Measurements from ENCODE around the gene CPAMD8. TPM values are rescaled to one million over a fixed set of nuclear protein-coding genes. Genes with fewer than 3 reads are reported as not detected.

The CPAMD8 gene
- total and polyA plus RNA-seq, 9 of the 15 experiments (the other 6 are each of a cell fraction or from before 2014, with no cell fraction given) = 0.20 to 2.1 (median 1.3) TPM

DNA sequence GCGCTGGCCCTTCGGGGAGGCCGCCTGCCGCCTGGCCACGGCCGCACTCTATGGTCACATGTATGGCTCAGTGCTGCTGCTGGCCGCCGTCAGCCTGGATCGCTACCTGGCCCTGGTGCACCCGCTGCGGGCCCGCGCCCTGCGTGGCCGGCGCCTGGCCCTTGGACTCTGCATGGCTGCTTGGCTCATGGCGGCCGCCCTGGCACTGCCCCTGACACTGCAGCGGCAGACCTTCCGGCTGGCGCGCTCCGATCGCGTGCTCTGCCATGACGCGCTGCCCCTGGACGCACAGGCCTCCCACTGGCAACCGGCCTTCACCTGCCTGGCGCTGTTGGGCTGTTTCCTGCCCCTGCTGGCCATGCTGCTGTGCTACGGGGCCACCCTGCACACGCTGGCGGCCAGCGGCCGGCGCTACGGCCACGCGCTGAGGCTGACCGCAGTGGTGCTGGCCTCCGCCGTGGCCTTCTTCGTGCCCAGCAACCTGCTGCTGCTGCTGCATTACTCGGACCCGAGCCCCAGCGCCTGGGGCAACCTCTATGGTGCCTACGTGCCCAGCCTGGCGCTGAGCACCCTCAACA lies 136.6 kb downstream of the CPAMD8 start (continued):
- TF ChIP-seq RBFOX2 (IDR thresholded peaks at IDR 0.05; ENCODE audit: low read depth, low read length) (peak; percentile 91), ESRRB (CRISPR knock-in tag; IDR thresholded peaks at IDR 0.05; ENCODE audit: borderline replicate concordance) (no peak), ARID2 (IDR thresholded peaks at IDR 0.05) (no peak), ZNF140 (CRISPR knock-in tag; IDR thresholded peaks at IDR 0.05) (no peak), SIRT6 (IDR thresholded peaks at IDR 0.05; ENCODE audit: low read depth, low read length) (no peak), TBL1XR1 (IDR thresholded peaks at IDR 0.05; ENCODE audit: low read length in 2 of 2) (no peak), ESRRA (IDR thresholded peaks at IDR 0.05; ENCODE audit: borderline replicate concordance, low read depth) (no peak), ELF2 (CRISPR knock-in tag; IDR thresholded peaks at IDR 0.05) (no peak), CSDE1 (IDR thresholded peaks at IDR 0.05) (no peak), ZFP36 (IDR thresholded peaks at IDR 0.05; ENCODE audit: low read depth, low read length, partially characterized antibody) (no peak)
- TF ChIP-seq, protein P1, sequence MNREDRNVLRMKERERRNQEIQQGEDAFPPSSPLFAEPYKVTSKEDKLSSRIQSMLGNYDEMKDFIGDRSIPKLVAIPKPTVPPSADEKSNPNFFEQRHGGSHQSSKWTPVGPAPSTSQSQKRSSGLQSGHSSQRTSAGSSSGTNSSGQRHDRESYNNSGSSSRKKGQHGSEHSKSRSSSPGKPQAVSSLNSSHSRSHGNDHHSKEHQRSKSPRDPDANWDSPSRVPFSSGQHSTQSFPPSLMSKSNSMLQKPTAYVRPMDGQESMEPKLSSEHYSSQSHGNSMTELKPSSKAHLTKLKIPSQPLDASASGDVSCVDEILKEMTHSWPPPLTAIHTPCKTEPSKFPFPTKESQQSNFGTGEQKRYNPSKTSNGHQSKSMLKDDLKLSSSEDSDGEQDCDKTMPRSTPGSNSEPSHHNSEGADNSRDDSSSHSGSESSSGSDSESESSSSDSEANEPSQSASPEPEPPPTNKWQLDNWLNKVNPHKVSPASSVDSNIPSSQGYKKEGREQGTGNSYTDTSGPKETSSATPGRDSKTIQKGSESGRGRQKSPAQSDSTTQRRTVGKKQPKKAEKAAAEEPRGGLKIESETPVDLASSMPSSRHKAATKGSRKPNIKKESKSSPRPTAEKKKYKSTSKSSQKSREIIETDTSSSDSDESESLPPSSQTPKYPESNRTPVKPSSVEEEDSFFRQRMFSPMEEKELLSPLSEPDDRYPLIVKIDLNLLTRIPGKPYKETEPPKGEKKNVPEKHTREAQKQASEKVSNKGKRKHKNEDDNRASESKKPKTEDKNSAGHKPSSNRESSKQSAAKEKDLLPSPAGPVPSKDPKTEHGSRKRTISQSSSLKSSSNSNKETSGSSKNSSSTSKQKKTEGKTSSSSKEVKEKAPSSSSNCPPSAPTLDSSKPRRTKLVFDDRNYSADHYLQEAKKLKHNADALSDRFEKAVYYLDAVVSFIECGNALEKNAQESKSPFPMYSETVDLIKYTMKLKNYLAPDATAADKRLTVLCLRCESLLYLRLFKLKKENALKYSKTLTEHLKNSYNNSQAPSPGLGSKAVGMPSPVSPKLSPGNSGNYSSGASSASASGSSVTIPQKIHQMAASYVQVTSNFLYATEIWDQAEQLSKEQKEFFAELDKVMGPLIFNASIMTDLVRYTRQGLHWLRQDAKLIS (CRISPR knock-in tag; IDR thresholded peaks at IDR 0.05) = peak; percentile 93
- TF ChIP-seq, protein P2, sequence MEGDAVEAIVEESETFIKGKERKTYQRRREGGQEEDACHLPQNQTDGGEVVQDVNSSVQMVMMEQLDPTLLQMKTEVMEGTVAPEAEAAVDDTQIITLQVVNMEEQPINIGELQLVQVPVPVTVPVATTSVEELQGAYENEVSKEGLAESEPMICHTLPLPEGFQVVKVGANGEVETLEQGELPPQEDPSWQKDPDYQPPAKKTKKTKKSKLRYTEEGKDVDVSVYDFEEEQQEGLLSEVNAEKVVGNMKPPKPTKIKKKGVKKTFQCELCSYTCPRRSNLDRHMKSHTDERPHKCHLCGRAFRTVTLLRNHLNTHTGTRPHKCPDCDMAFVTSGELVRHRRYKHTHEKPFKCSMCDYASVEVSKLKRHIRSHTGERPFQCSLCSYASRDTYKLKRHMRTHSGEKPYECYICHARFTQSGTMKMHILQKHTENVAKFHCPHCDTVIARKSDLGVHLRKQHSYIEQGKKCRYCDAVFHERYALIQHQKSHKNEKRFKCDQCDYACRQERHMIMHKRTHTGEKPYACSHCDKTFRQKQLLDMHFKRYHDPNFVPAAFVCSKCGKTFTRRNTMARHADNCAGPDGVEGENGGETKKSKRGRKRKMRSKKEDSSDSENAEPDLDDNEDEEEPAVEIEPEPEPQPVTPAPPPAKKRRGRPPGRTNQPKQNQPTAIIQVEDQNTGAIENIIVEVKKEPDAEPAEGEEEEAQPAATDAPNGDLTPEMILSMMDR (IDR thresholded peaks at IDR 0.05 in 2 of 3, conservative IDR thresholded peaks at IDR 0.05 in 1 of 3; ENCODE audit: insufficient read depth in 2 of 3, low read depth in 1 of 3, low read length in 3 of 3) = peak; percentile 46 to 85 (median 55); a peak in 5 of 6 replicates
- TF ChIP-seq, protein P3, sequence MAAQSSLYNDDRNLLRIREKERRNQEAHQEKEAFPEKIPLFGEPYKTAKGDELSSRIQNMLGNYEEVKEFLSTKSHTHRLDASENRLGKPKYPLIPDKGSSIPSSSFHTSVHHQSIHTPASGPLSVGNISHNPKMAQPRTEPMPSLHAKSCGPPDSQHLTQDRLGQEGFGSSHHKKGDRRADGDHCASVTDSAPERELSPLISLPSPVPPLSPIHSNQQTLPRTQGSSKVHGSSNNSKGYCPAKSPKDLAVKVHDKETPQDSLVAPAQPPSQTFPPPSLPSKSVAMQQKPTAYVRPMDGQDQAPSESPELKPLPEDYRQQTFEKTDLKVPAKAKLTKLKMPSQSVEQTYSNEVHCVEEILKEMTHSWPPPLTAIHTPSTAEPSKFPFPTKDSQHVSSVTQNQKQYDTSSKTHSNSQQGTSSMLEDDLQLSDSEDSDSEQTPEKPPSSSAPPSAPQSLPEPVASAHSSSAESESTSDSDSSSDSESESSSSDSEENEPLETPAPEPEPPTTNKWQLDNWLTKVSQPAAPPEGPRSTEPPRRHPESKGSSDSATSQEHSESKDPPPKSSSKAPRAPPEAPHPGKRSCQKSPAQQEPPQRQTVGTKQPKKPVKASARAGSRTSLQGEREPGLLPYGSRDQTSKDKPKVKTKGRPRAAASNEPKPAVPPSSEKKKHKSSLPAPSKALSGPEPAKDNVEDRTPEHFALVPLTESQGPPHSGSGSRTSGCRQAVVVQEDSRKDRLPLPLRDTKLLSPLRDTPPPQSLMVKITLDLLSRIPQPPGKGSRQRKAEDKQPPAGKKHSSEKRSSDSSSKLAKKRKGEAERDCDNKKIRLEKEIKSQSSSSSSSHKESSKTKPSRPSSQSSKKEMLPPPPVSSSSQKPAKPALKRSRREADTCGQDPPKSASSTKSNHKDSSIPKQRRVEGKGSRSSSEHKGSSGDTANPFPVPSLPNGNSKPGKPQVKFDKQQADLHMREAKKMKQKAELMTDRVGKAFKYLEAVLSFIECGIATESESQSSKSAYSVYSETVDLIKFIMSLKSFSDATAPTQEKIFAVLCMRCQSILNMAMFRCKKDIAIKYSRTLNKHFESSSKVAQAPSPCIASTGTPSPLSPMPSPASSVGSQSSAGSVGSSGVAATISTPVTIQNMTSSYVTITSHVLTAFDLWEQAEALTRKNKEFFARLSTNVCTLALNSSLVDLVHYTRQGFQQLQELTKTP (IDR thresholded peaks at IDR 0.05; ENCODE audit: low read depth in 1 of 2, partially characterized antibody in 2 of 2) = no peak
- TF ChIP-seq, protein P4, sequence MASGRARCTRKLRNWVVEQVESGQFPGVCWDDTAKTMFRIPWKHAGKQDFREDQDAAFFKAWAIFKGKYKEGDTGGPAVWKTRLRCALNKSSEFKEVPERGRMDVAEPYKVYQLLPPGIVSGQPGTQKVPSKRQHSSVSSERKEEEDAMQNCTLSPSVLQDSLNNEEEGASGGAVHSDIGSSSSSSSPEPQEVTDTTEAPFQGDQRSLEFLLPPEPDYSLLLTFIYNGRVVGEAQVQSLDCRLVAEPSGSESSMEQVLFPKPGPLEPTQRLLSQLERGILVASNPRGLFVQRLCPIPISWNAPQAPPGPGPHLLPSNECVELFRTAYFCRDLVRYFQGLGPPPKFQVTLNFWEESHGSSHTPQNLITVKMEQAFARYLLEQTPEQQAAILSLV (tag; IDR thresholded peaks at IDR 0.05) = no peak
- TF ChIP-seq, protein P5, sequence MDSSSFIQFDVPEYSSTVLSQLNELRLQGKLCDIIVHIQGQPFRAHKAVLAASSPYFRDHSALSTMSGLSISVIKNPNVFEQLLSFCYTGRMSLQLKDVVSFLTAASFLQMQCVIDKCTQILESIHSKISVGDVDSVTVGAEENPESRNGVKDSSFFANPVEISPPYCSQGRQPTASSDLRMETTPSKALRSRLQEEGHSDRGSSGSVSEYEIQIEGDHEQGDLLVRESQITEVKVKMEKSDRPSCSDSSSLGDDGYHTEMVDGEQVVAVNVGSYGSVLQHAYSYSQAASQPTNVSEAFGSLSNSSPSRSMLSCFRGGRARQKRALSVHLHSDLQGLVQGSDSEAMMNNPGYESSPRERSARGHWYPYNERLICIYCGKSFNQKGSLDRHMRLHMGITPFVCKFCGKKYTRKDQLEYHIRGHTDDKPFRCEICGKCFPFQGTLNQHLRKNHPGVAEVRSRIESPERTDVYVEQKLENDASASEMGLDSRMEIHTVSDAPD (CRISPR knock-in tag; IDR thresholded peaks at IDR 0.05) = 0 out of 2 replicates have a peak, but pooled peaks have one; percentile 40
